WTC11 (cell line): Measurements from ENCODE around the gene OR4K1. TPM values are rescaled to one million over a fixed set of nuclear protein-coding genes. Genes with fewer than 3 reads are reported as not detected.
"Not testable (repeated sequence)": the region's sequence is repeated elsewhere in the genome, so short reads cannot be mapped to it uniquely, and the experiment has no call there.

ENCODE experiments used
- ATAC-seq: fragments of 200-7000 bp; cut with Tn5 transposase; 2 replicates; pipeline ENCODE4 v1.10.0; 2021; ENCODE audit warnings: mild to moderate bottlenecking, moderate library complexity
- CTCF ChIA-PET: fragments of 300-600 bp; sonication (Branson Sonifier 250); formaldehyde crosslinking; loops from one replicate; lab custom pipeline; 2021; ENCODE audit warnings: antibody characterized with exemption; lab: Charles Lee
- POLR2A ChIA-PET: fragments of 350-600 bp; sonication (Branson Sonifier 250); formaldehyde crosslinking; loops from one replicate; lab custom pipeline; 2021; ENCODE audit warnings: antibody characterized with exemption; lab: Charles Lee
- DNase-seq: peaks from one replicate; pipeline ENCODE4 v3.0.0; 2021; ENCODE audit warnings: low spot score
- H3K27ac Mint-ChIP-seq: 2 replicates; pipeline ENCODE4 v1.8.0; 2021; ENCODE audit warnings: mixed read lengths
- H3K27me3 Mint-ChIP-seq: 2 replicates; pipeline ENCODE4 v1.8.0; 2021; ENCODE audit warnings: low read depth, mild to moderate bottlenecking, moderate library complexity, mixed read lengths
- H3K36me3 Mint-ChIP-seq: 2 replicates; pipeline ENCODE4 v1.8.0; 2021; ENCODE audit warnings: mixed read lengths
- H3K4me1 Mint-ChIP-seq: 2 replicates; pipeline ENCODE4 v1.8.0; 2022; ENCODE audit warnings: mixed read lengths
- H3K4me3 Mint-ChIP-seq: 2 replicates; pipeline ENCODE4 v1.8.0; 2021; ENCODE audit warnings: mild to moderate bottlenecking, moderate library complexity, mixed read lengths
- H3K9me3 Mint-ChIP-seq: 2 replicates; pipeline ENCODE4 v1.8.0; 2021; ENCODE audit warnings: mixed read lengths
- ATF1 ChIP-seq: sonication (generic); formaldehyde crosslinking; IDR thresholded peaks from 2 replicates; pipeline ENCODE4 v1.8.1; 2023; ENCODE audit warnings: mild to moderate bottlenecking, moderate library complexity, missing genetic modification reagents
- ATF6 ChIP-seq: sonication (generic); formaldehyde crosslinking; IDR thresholded peaks from 2 replicates; pipeline ENCODE4 v1.8.1; 2023; ENCODE audit warnings: mild to moderate bottlenecking, missing genetic modification reagents
- ERG ChIP-seq: fragments of 250-450 bp; sonication (Bioruptor Pico); IDR thresholded peaks from 2 replicates; pipeline ENCODE4 v1.8.0; 2021; ENCODE audit warnings: mild to moderate bottlenecking
- FOXK1 ChIP-seq: sonication (generic); formaldehyde crosslinking; IDR thresholded peaks from 2 replicates; pipeline ENCODE4 v1.8.0; 2022; ENCODE audit warnings: mild to moderate bottlenecking, moderate library complexity, missing genetic modification reagents
- GABPB1 ChIP-seq: sonication (generic); formaldehyde crosslinking; IDR thresholded peaks from 2 replicates; pipeline ENCODE4 v1.8.1; 2023; ENCODE audit warnings: mild to moderate bottlenecking, missing genetic modification reagents
- IRF1 ChIP-seq: sonication (generic); formaldehyde crosslinking; IDR thresholded peaks from 2 replicates; pipeline ENCODE4 v1.8.0; 2023; ENCODE audit warnings: missing genetic modification reagents
- JAZF1 ChIP-seq: fragments of 250-450 bp; sonication (Bioruptor Pico); IDR thresholded peaks from 2 replicates; pipeline ENCODE4 v1.9.0; 2021; ENCODE audit warnings: moderate library complexity, mild to moderate bottlenecking, inconsistent platforms
- MAX ChIP-seq: sonication (generic); formaldehyde crosslinking; IDR thresholded peaks from 2 replicates; pipeline ENCODE4 v1.8.0; 2022; ENCODE audit warnings: mild to moderate bottlenecking, missing genetic modification reagents
- NFATC4 ChIP-seq: fragments of 250-450 bp; sonication (Bioruptor Pico); IDR thresholded peaks from 2 replicates; pipeline ENCODE4 v1.9.0; 2021; ENCODE audit warnings: mild to moderate bottlenecking
- PRDM15 ChIP-seq: sonication (generic); formaldehyde crosslinking; IDR thresholded peaks from 2 replicates; pipeline ENCODE4 v1.8.0; 2022; ENCODE audit warnings: missing genetic modification reagents
- PRRX2 ChIP-seq: fragments of 250-450 bp; sonication (Bioruptor Pico); IDR thresholded peaks from 2 replicates; pipeline ENCODE4 v1.8.0; 2021; ENCODE audit warnings: mild to moderate bottlenecking
- TP53 ChIP-seq: sonication (generic); formaldehyde crosslinking; IDR thresholded peaks from 2 replicates; pipeline ENCODE4 v1.8.1; 2023; ENCODE audit warnings: mild to moderate bottlenecking, missing genetic modification reagents
- USF1 ChIP-seq: sonication (generic); formaldehyde crosslinking; IDR thresholded peaks from 2 replicates; pipeline ENCODE4 v1.8.0; 2022; ENCODE audit warnings: mild to moderate bottlenecking, missing genetic modification reagents
- ZNF121 ChIP-seq: sonication (generic); formaldehyde crosslinking; IDR thresholded peaks from 2 replicates; pipeline ENCODE4 v1.8.0; 2023; ENCODE audit warnings: missing genetic modification reagents
- ZNF317 ChIP-seq: sonication (generic); formaldehyde crosslinking; IDR thresholded peaks from 2 replicates; pipeline ENCODE4 v1.8.1; 2023; ENCODE audit warnings: low read depth, mild to moderate bottlenecking, moderate library complexity, missing genetic modification reagents, borderline replicate concordance
- ZNF416 ChIP-seq: fragments of 250-450 bp; sonication (Bioruptor Pico); IDR thresholded peaks from 2 replicates; pipeline ENCODE4 v1.9.0; 2021; ENCODE audit warnings: mild to moderate bottlenecking, inconsistent platforms
- ZNF425 ChIP-seq: fragments of 250-450 bp; sonication (Bioruptor Pico); conservative IDR thresholded peaks from 2 replicates; pipeline ENCODE4 v1.9.0; 2021; ENCODE audit warnings: mild to moderate bottlenecking
- ZNF671 ChIP-seq: fragments of 250-450 bp; sonication (Bioruptor Pico); IDR thresholded peaks from 2 replicates; pipeline ENCODE4 v1.8.0; 2021; ENCODE audit warnings: mild to moderate bottlenecking
- total RNA-seq: library from RNA; stranded (reverse); gene quantifications from 3 replicates; pipeline ENCODE4 v1.2.3, GENCODE V29; 2021

Gene OR4K1
- total RNA-seq, 1 experiment from 2014 or later, result not detected

GRCh38 chr14:19949218-19949617 lies 18.5 kb downstream of the OR4K1 start:
- Mint-ChIP-seq H3K36me3 (peaks cover 16% of the 10 kb centered on the region), H3K9me3 (peaks cover 24% of the 10 kb centered on the region), H3K27me3 (peaks cover 12% of the 10 kb centered on the region; the same call in 1 of the 2 replicates), H3K4me1 (no peaks in the 10 kb centered on the region), H3K4me3 (no peak overlapping the region), H3K27ac (no peak overlapping the region)
- ATAC-seq, result no peak
- no peak for DNase-seq
- ChIA-PET CTCF (no interaction called here), POLR2A (no interaction called here)
- TF ChIP-seq ZNF425 (CRISPR knock-in tag), result no peak
- no peak for TF ChIP-seq TP53 (CRISPR knock-in tag)
- no peak for TF ChIP-seq MAX
- TF ChIP-seq FOXK1, result no peak
- TF ChIP-seq ATF6 (CRISPR knock-in tag), result no peak
- no peak for TF ChIP-seq ZNF416
- no peak for TF ChIP-seq GABPB1 (CRISPR knock-in tag)

- Mint-ChIP-seq H3K36me3 (peaks cover 41% of the 10 kb centered on the region), H3K9me3 (peaks cover 71% of the 10 kb centered on the region)
- H3K4me1 Mint-ChIP-seq, ATAC-seq, DNase-seq, H3K27ac Mint-ChIP-seq, H3K27me3 Mint-ChIP-seq, H3K4me3 Mint-ChIP-seq, CTCF ChIA-PET, POLR2A ChIA-PET: not testable (repeated sequence)
Observed at GRCh38 chr14:19969735-19970134, 39.0 kb downstream of the OR4K1 start.

- peaks cover 38% of the 10 kb centered on the region for H3K36me3 Mint-ChIP-seq
- no peaks in the 10 kb centered on the region; the same call in none of the 2 replicates for H3K27me3 Mint-ChIP-seq
- peaks cover 56% of the 10 kb centered on the region for H3K9me3 Mint-ChIP-seq
- no peak overlapping the region for H3K27ac Mint-ChIP-seq
- no peak for TF ChIP-seq JAZF1 (CRISPR knock-in tag)
- no peak for TF ChIP-seq PRRX2 (CRISPR knock-in tag)
- DNase-seq (no peak), ATAC-seq (no peak)
- POLR2A ChIA-PET, result no interaction called here
- H3K4me1 Mint-ChIP-seq, result no peaks in the 10 kb centered on the region
- CTCF ChIA-PET, result no interaction called here
- H3K4me3 Mint-ChIP-seq, result no peak overlapping the region
Observed at GRCh38 chr14:19974844-19975243, 44.1 kb downstream of the OR4K1 start.

GRCh38 chr14:19975291-19975690 lies 44.6 kb downstream of the OR4K1 start, which contains the start of gene OR4K15:
Gene OR4K15 (plus strand): TSS chr14:19975591. CDS start chr14:19975591, 0 bp downstream.
- peaks cover 41% of the 10 kb centered on the region for H3K36me3 Mint-ChIP-seq
- H3K27me3 Mint-ChIP-seq, result no peaks in the 10 kb centered on the region; the same call in none of the 2 replicates
- H3K27ac Mint-ChIP-seq, result no peak within 1 kb of the TSS
- ChIA-PET POLR2A (no interaction called here), CTCF (no interaction called here)
- DNase-seq (no peak), ATAC-seq (no peak)
- H3K9me3 Mint-ChIP-seq, result peaks cover 57% of the 10 kb centered on the region
- H3K4me3 Mint-ChIP-seq, result no peak within 1 kb of the TSS
- H3K4me1 Mint-ChIP-seq, result no peaks in the 10 kb centered on the region
- TF ChIP-seq USF1 (CRISPR knock-in tag), result no peak
- no peak for TF ChIP-seq IRF1 (CRISPR knock-in tag)
- TF ChIP-seq ZNF317 (CRISPR knock-in tag), result no peak
- TF ChIP-seq GABPB1 (CRISPR knock-in tag), result no peak
- no peak for TF ChIP-seq ZNF121 (CRISPR knock-in tag)
- no peak for TF ChIP-seq NFATC4 (CRISPR knock-in tag)
- TF ChIP-seq ATF1 (CRISPR knock-in tag), result no peak
- TF ChIP-seq MAX, result no peak
- no peak for TF ChIP-seq ZNF671 (CRISPR knock-in tag)
- no peak for TF ChIP-seq ERG (CRISPR knock-in tag)
- no peak for TF ChIP-seq PRDM15
